GM19239 (cell line): ENCODE results near the gene F13A1.

Experiments
- DNase-seq: peaks from one replicate; pipeline ENCODE4 v3.0.0; 2011; ENCODE audit warnings: low spot score; ENCODE audit not compliant: insufficient read length
- FAIRE-seq: peaks from 2 replicates; lab custom pipeline; 2011; peaks lifted over from hg19 to GRCh38; lab: Jason Lieb, UNC

The F13A1 gene

GRCh38 chr6:6123803-6124202, 196.7 kb downstream of the F13A1 start:
- DNase-seq: no peak
- FAIRE-seq: no peak

GRCh38 chr6:6121943-6122342, 198.5 kb downstream of the F13A1 start:
- DNase-seq: no peak
- FAIRE-seq: no peak

- FAIRE-seq (no peak), DNase-seq (no peak)
These were observed 214.9 kb downstream of the F13A1 start for GRCh38 chr6:6105472-6106036.
